Measurements from ENCODE around the gene WDR91.

- TF ChIP-seq CTCF (IDR thresholded peaks at IDR 0.05; ENCODE audit: insufficient read depth, low read length, poor library complexity, severe bottlenecking), result no peak
- TF ChIP-seq EZH2phosphoT487 (conservative IDR thresholded peaks at IDR 0.05; ENCODE audit: low read length), result no peak
Measured at GRCh38 chr7:135161669-135162068, 49.7 kb downstream of the WDR91 start.

All from SU-DHL-6 (cell line).